Kasumi-1 (cell line): ENCODE results near the gene GNPNAT1.
"Not testable (repeated sequence)": the region's sequence is repeated elsewhere in the genome, so short reads cannot be mapped to it uniquely, and the experiment has no call there.

Source experiments
- DNase-seq, 2 experiments: peaks; one replicate each; lab custom pipeline; 2025; lab: John Stamatoyannopoulos, UW

Gene GNPNAT1

GRCh38 chr14:52790011-52790755 lies 1.2 kb downstream of the GNPNAT1 start:
- DNase-seq = peak in 1 of 2 experiments; percentile 2

- no peak for DNase-seq
Observed at GRCh38 chr14:52789118-52789517, 2.3 kb downstream of the GNPNAT1 start.

- DNase-seq = no peak
Observed at GRCh38 chr14:52786887-52787286, 4.5 kb downstream of the GNPNAT1 start.

- no peak for DNase-seq
Observed at GRCh38 chr14:52783206-52783605, 8.2 kb downstream of the GNPNAT1 start.

GRCh38 chr14:52781629-52782028 lies 9.8 kb downstream of the GNPNAT1 start:
- no peak for DNase-seq

- DNase-seq = no peak
Observed at GRCh38 chr14:52780893-52781292, 10.5 kb downstream of the GNPNAT1 start.

GRCh38 chr14:52778702-52779101 lies 12.7 kb downstream of the GNPNAT1 start:
- DNase-seq = no peak

- no peak for DNase-seq
Observed at GRCh38 chr14:52776816-52777215, 14.6 kb downstream of the GNPNAT1 start.

GRCh38 chr14:52769887-52770286 lies 21.5 kb downstream of the GNPNAT1 start:
- no peak for DNase-seq

- no peak for DNase-seq
Observed at GRCh38 chr14:52767058-52767833, 24.2 kb downstream of the GNPNAT1 start.

GRCh38 chr14:52762923-52763322 lies 28.5 kb downstream of the GNPNAT1 start:
- not testable (repeated sequence) for DNase-seq

GRCh38 chr14:52759145-52759544 lies 32.3 kb downstream of the GNPNAT1 start:
- DNase-seq = no peak

GRCh38 chr14:52755607-52756316 lies 35.6 kb downstream of the GNPNAT1 start:
- no peak for DNase-seq

- no peak for DNase-seq
Observed at GRCh38 chr14:52748647-52749292, 42.6 kb downstream of the GNPNAT1 start.

- no peak for DNase-seq
Observed at GRCh38 chr14:52741865-52742264, 49.5 kb downstream of the GNPNAT1 start.

- DNase-seq = no peak
Observed at GRCh38 chr14:52740751-52741150, 50.7 kb downstream of the GNPNAT1 start.

GRCh38 chr14:52738409-52738808 lies 53.0 kb downstream of the GNPNAT1 start:
- DNase-seq = no peak

GRCh38 chr14:52735921-52736489 lies 55.4 kb downstream of the GNPNAT1 start:
- no peak for DNase-seq

GRCh38 chr14:52733824-52734223 lies 57.6 kb downstream of the GNPNAT1 start:
- no peak for DNase-seq

GRCh38 chr14:52730709-52731111 lies 60.7 kb downstream of the GNPNAT1 start:
- DNase-seq = peak; percentile 62 to 63

- peak; percentile 93 to 97 for DNase-seq
Observed at GRCh38 chr14:52729925-52730708, 61.3 kb downstream of the GNPNAT1 start, which contains the start of gene STYX. STYX (plus strand) TSS chr14:52730166; CDS start chr14:52730475, 309 bp downstream.
